ENCODE data around the gene ZC2HC1B. TPM values are rescaled to one million over a fixed set of nuclear protein-coding genes. Genes with fewer than 3 reads are reported as not detected.

Gene ZC2HC1B
- polyA plus RNA-seq, 1 donor, result not detected

Other genes with a start within 250 kb of the ZC2HC1B start
- gene PHACTR2, start 186.5 kb upstream of the ZC2HC1B start, polyA plus RNA-seq, result 28.1 TPM
- gene LTV1, start 21.1 kb upstream of the ZC2HC1B start, polyA plus RNA-seq, result 29.2 TPM
- gene PLAGL1, start 143.8 kb downstream of the ZC2HC1B start, polyA plus RNA-seq, result 126 TPM
- gene SF3B5, start 231.1 kb downstream of the ZC2HC1B start, polyA plus RNA-seq, result 139 TPM